Parathyroid adenoma (tissue), 2 donors: ENCODE measurements around the gene CSNK1A1.

Experiments
- H2AFZ ChIP-seq: fragments of 300-600 bp; sonication (generic); one replicate; pipeline ENCODE4 v1.7.0; 2017; ENCODE audit warnings: antibody characterized with exemption, mild to moderate bottlenecking
- H3K27ac ChIP-seq: fragments of 300-600 bp; sonication (generic); one replicate; pipeline ENCODE4 v1.7.0; 2017
- H3K27me3 ChIP-seq: fragments of 300-600 bp; sonication (generic); one replicate; pipeline ENCODE4 v1.7.0; 2017; ENCODE audit warnings: low read length; ENCODE audit not compliant: control insufficient read depth, insufficient read depth
- H3K36me3 ChIP-seq: fragments of 300-600 bp; sonication (generic); one replicate; pipeline ENCODE4 v1.7.0; 2017; ENCODE audit warnings: low read length; ENCODE audit not compliant: control insufficient read depth, insufficient read depth
- H3K4me1 ChIP-seq: fragments of 300-600 bp; sonication (generic); one replicate; pipeline ENCODE4 v1.7.0; 2017; ENCODE audit warnings: control low read depth
- H3K4me2 ChIP-seq: fragments of 300-600 bp; sonication (generic); one replicate; pipeline ENCODE4 v1.7.0; 2017; ENCODE audit warnings: low read length
- H3K4me3 ChIP-seq: fragments of 300-600 bp; sonication (generic); one replicate; pipeline ENCODE4 v1.7.0; 2017; ENCODE audit warnings: low read depth, low read length
- H3K79me2 ChIP-seq: fragments of 300-600 bp; sonication (generic); one replicate; pipeline ENCODE4 v1.7.0; 2017; ENCODE audit warnings: control low read depth
- H3K9ac ChIP-seq: fragments of 300-600 bp; sonication (generic); one replicate; pipeline ENCODE4 v1.7.0; 2017; ENCODE audit warnings: mild to moderate bottlenecking
- H3K9me3 ChIP-seq: fragments of 300-600 bp; sonication (generic); one replicate; pipeline ENCODE4 v1.7.0; 2017; ENCODE audit warnings: low read length; ENCODE audit not compliant: control insufficient read depth
- CTCF ChIP-seq: fragments of 300-600 bp; sonication (generic); IDR thresholded peaks from one replicate; pipeline ENCODE4 v1.7.0; 2017; ENCODE audit warnings: antibody characterized with exemption, mild to moderate bottlenecking
- donor health status: primary hyperparathyroidism.

The CSNK1A1 gene

DNA sequence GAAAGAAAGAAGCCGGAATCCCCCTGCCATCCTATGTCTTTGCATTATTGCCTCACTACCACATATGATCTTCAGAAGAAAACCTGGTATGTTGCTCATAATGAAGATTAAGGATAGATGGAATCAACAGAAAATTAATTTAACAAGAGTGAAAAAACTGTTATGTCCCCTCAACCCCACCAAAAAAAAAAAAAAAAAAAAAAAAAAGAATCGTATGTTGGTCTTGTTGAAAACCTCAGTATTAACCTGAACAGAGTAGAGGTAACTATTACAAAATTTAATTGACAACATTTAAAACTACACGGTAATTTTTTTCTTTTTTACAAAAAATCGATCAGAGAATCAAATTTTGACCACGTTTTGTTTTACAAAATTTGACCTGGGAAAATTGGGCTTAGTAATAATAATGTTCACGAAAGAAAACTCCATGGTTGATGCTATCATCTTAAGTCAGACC, 827 bp upstream of the CSNK1A1 start:
- peak overlapping the region; percentile 99 for H3K27ac ChIP-seq
- H2AFZ ChIP-seq = peak overlapping the region; percentile 72
- peak overlapping the region; percentile 0 for H3K9ac ChIP-seq
- peaks cover 2% of the 10 kb centered on the region for H3K4me1 ChIP-seq
- TF ChIP-seq CTCF = no peak
- no peaks in the 10 kb centered on the region for H3K27me3 ChIP-seq
- peak overlapping the region; percentile 93 for H3K4me2 ChIP-seq
- peak overlapping the region; percentile 95 for H3K4me3 ChIP-seq
- peaks cover 34% of the 10 kb centered on the region for H3K79me2 ChIP-seq
- no peaks in the 10 kb centered on the region for H3K36me3 ChIP-seq
- H3K9me3 ChIP-seq = no peaks in the 10 kb centered on the region

DNA sequence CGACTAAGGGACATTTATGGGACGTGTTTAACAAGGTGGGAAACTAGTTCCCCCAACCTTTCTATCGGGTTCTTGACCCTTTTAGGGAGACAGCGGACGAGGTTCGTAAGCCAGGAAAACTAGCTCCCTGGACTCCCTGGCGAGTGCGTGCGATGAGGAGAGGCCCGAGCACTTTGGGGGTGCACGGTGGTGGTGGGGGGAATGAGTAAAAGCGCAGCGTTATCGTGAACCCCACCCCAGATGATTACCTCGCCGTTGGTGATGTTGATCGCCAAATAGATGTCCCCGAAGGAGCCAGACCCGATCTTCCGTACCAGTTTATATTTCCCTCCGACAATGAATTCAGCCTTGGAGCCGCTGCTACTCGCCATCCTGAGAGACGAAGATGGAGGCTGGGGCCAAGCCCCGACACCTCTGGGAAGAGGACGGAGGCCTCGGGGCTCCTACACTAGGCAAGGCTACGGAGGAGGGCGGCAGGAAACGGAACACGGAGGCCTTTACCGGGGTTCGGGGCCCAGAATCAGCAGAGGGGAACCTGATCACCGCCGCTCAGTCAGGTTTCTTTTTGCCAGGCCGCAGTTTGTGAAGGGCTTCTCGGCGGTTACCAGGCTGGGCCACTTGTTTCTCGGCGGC, 529 bp downstream of the CSNK1A1 start:
- peak overlapping the region; percentile 95 for H3K4me3 ChIP-seq
- peak overlapping the region; percentile 100 for H3K4me2 ChIP-seq
- peak overlapping the region; percentile 72 for H2AFZ ChIP-seq
- H3K27me3 ChIP-seq = no peaks in the 10 kb centered on the region
- no peak for TF ChIP-seq CTCF
- H3K4me1 ChIP-seq = peaks cover 2% of the 10 kb centered on the region
- no peaks in the 10 kb centered on the region for H3K9me3 ChIP-seq
- H3K79me2 ChIP-seq = peaks cover 45% of the 10 kb centered on the region
- H3K27ac ChIP-seq = peak overlapping the region; percentile 99
- H3K36me3 ChIP-seq = no peaks in the 10 kb centered on the region
- H3K9ac ChIP-seq = peak overlapping the region; percentile 99

GRCh38 chr5:149550268-149550583, 1.0 kb downstream of the CSNK1A1 start:
- H2AFZ ChIP-seq = no peak overlapping the region
- H3K4me2 ChIP-seq = peak overlapping the region; percentile 100
- peak overlapping the region; percentile 99 for H3K27ac ChIP-seq
- H3K9ac ChIP-seq = peak overlapping the region; percentile 99
- no peaks in the 10 kb centered on the region for H3K36me3 ChIP-seq
- H3K4me3 ChIP-seq = peak overlapping the region; percentile 95
- H3K9me3 ChIP-seq = no peaks in the 10 kb centered on the region
- H3K79me2 ChIP-seq = peaks cover 49% of the 10 kb centered on the region
- no peaks in the 10 kb centered on the region for H3K27me3 ChIP-seq
- TF ChIP-seq CTCF = no peak
- peaks cover 6% of the 10 kb centered on the region for H3K4me1 ChIP-seq

DNA sequence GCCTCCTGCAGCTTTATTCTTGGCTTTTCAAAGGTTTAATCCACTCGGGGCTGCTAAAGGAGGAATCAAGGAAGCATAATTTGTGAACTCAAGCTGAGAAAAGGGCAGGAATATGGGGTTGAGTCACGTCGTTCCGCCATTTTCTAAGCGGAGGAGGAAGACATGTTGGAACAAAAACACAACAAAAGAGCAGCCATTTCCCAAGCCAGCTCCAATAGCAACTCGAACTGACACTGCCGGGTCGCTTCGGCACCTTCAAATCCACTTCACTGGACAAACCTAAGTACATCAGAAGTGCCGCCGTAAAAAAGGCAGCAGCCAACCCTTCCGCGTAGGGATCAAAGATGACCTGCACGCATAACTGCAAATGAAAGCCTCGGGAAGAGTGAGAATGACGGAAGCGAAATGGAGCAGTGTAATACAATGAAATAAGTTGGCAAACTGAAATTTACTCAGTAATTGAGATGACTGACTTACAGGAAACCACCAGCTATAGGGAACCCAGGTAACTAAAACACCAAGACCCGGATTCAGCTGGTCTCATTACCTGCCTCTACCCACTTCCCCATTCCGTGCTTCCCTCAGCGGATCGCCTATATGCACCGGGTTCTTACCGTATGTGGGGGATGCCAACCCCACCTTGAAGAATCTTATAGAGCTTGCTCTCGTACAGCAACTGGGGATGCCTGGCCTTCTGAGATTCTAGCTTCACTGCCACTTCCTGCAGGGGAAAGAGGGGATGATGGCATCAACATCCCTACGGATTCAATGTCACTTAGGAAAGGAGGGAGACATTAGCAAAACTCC, 1.6 kb downstream of the CSNK1A1 start:
- Histone ChIP-seq H3K4me3 (peak overlapping the region; percentile 95), H3K27me3 (no peaks in the 10 kb centered on the region), H3K4me1 (peaks cover 7% of the 10 kb centered on the region), H3K27ac (peak overlapping the region; percentile 99), H2AFZ (peak overlapping the region; percentile 39), H3K9ac (peak overlapping the region; percentile 99), H3K9me3 (no peaks in the 10 kb centered on the region), H3K4me2 (peak overlapping the region; percentile 100), H3K36me3 (no peaks in the 10 kb centered on the region), H3K79me2 (peaks cover 55% of the 10 kb centered on the region)
- no peak for TF ChIP-seq CTCF
